Measurements from ENCODE around the gene TMEM53. TPM values are rescaled to one million over a fixed set of nuclear protein-coding genes. Genes with fewer than 3 reads are reported as not detected.

Gene TMEM53
- total and polyA plus RNA-seq, 2 donors (not counting 3 experiments of a cell fraction or from before 2014, with no cell fraction given): 5.3 to 16.5 TPM

- no peak for FAIRE-seq
- CTCF ChIA-PET: interaction anchor here (4.8 kb wide), 1 partner anchor 18 kb away, joined by 32 read pairs; no protein-coding TSS in a partner anchor
- BruUV-seq (replicated peaks): no TSS peak
Measured at GRCh38 chr1:44634606-44635189, 39.6 kb downstream of the TMEM53 start.

More at GRCh38 chr1:44634606-44635189, 39.6 kb downstream of the TMEM53 start:
- POLR2A ChIA-PET: no interaction called here
- dilution Hi-C loops (cut with MboI; ENCODE audit: extremely low pct_ligation_motif_present, low sequenced_read_pairs) (no loop called here), intact Hi-C loops (cut with micrococcal nuclease) (no loop called here)
- no peak overlapping the region for H3K27ac ChIP-seq (ENCODE audit: insufficient read depth, low read depth, low read length)
- H3K9me3 ChIP-seq (replicated peaks; ENCODE audit: control insufficient read depth, insufficient read depth, low read length): no peaks in the 10 kb centered on the region
- H2AFZ ChIP-seq (ENCODE audit: low read depth, low read length): no peak overlapping the region
- H3K36me3 ChIP-seq (ENCODE audit: control insufficient read depth in 2 of 2, extremely low read depth in 1 of 2, insufficient read depth in 2 of 2, low read length in 2 of 2): peaks cover 4 to 42% of the 10 kb centered on the region in 2 experiments
- H3K4me3 ChIP-seq (replicated peaks in 1 of 3; ENCODE audit: insufficient read depth in 1 of 3, low read depth in 1 of 3, low read length in 3 of 3): no peak overlapping the region
- H3K9me1 ChIP-seq (replicated peaks; ENCODE audit: control insufficient read depth, extremely low read depth, insufficient read depth, low read length): no peaks in the 10 kb centered on the region
- no peak for DNase-seq (ENCODE audit: low read depth, low spot score)
- TF ChIP-seq MAX (IDR thresholded peaks at IDR 0.05; ENCODE audit: insufficient read depth, insufficient read length): no peak
- TF ChIP-seq FOS (IDR thresholded peaks at IDR 0.05; ENCODE audit: borderline replicate concordance, insufficient read depth, low read length): no peak
- TF ChIP-seq GATA2 (IDR thresholded peaks at IDR 0.05; ENCODE audit: insufficient read depth, insufficient read length, low read depth, low read length): no peak
- TF ChIP-seq JUN (IDR thresholded peaks at IDR 0.05; ENCODE audit: borderline replicate concordance, insufficient read depth, insufficient read length, low read depth): no peak
- no peak for TF ChIP-seq POLR2A (IDR thresholded peaks at IDR 0.05; ENCODE audit: low read depth, low read length)
- no peak for TF ChIP-seq POLR2AphosphoS5 (IDR thresholded peaks at IDR 0.05; ENCODE audit: insufficient read depth, low read depth, low read length)
- no peak for TF ChIP-seq MYC (IDR thresholded peaks at IDR 0.05; ENCODE audit: low read depth, low read length)
- TF ChIP-seq, protein P1, sequence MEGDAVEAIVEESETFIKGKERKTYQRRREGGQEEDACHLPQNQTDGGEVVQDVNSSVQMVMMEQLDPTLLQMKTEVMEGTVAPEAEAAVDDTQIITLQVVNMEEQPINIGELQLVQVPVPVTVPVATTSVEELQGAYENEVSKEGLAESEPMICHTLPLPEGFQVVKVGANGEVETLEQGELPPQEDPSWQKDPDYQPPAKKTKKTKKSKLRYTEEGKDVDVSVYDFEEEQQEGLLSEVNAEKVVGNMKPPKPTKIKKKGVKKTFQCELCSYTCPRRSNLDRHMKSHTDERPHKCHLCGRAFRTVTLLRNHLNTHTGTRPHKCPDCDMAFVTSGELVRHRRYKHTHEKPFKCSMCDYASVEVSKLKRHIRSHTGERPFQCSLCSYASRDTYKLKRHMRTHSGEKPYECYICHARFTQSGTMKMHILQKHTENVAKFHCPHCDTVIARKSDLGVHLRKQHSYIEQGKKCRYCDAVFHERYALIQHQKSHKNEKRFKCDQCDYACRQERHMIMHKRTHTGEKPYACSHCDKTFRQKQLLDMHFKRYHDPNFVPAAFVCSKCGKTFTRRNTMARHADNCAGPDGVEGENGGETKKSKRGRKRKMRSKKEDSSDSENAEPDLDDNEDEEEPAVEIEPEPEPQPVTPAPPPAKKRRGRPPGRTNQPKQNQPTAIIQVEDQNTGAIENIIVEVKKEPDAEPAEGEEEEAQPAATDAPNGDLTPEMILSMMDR (IDR thresholded peaks at IDR 0.05; ENCODE audit: extremely low read depth in 1 of 2, insufficient read depth in 1 of 2, low read depth in 1 of 2, low read length in 2 of 2): no peak
- TF ChIP-seq EZH2 (IDR thresholded peaks at IDR 0.05; ENCODE audit: borderline replicate concordance, low read depth, low read length, severe bottlenecking): no peak
- peaks cover 9% of the 10 kb centered on the region for H3K4me1 ChIP-seq (ENCODE audit: control insufficient read depth, extremely low read depth, insufficient read depth, low read length)
- H4K20me1 ChIP-seq (replicated peaks; ENCODE audit: control insufficient read depth, extremely low read depth, insufficient read depth, low read length): no peaks in the 10 kb centered on the region
- H3K79me2 ChIP-seq (ENCODE audit: control insufficient read depth, insufficient read depth, low read length): peaks cover 21% of the 10 kb centered on the region
- no peak overlapping the region for H3K9ac ChIP-seq (replicated peaks; ENCODE audit: extremely low read depth, insufficient read depth, low read length)
- no peak overlapping the region for H3K4me2 ChIP-seq (ENCODE audit: insufficient read depth, low read length)
- H3K27me3 ChIP-seq (ENCODE audit: control insufficient read depth in 2 of 2, insufficient read depth in 2 of 2, low read length in 2 of 2): no peaks in the 10 kb centered on the region

All from endothelial cell of umbilical vein (primary cell).